H1 (cell line): ENCODE data around the gene ZNF346. TPM values are rescaled to one million over a fixed set of nuclear protein-coding genes. Genes with fewer than 3 reads are reported as not detected.

Source experiments
- CTCF ChIA-PET: fragments of 300-600 bp; sonication (Branson Sonifier 250); formaldehyde crosslinking; loops from one replicate; lab custom pipeline; 2021; ENCODE audit not compliant: partially characterized antibody; lab: Charles Lee
- POLR2A ChIA-PET: fragments of 300-600 bp; sonication (Branson Sonifier 250); formaldehyde crosslinking; loops from one replicate; lab custom pipeline; 2021; ENCODE audit warnings: inconsistent platforms; ENCODE audit not compliant: partially characterized antibody; lab: Charles Lee
- DNase-seq, 2 experiments: peaks; one replicate each; pipeline versions ENCODE4 v3.0.0 to v3.0.0-alpha.2; 2010 to 2022; ENCODE audit warnings: low spot score in 2 of 2, low read depth in 1 of 2, mixed read lengths in 1 of 2
- FAIRE-seq: peaks from 2 replicates; lab custom pipeline; 2011; peaks lifted over from hg19 to GRCh38; lab: Jason Lieb, UNC
- H2AFZ ChIP-seq: 2 replicates; pipeline ENCODE4 v1.8.1; 2012; ENCODE audit warnings: low read length, inconsistent platforms
- H2AK5ac ChIP-seq: 2 replicates; pipeline ENCODE4 v1.6.1; 2013; ENCODE audit warnings: low read depth, low read length
- H2BK120ac ChIP-seq: replicated peaks from 2 replicates; pipeline ENCODE3; 2013; ENCODE audit warnings: low read depth, low read length, inconsistent platforms
- H2BK12ac ChIP-seq: 2 replicates; pipeline ENCODE4 v1.6.1; 2013; ENCODE audit warnings: low read depth, low read length
- H2BK15ac ChIP-seq: 2 replicates; pipeline ENCODE4 v1.6.1; 2013; ENCODE audit warnings: low read length
- H2BK20ac ChIP-seq: 2 replicates; pipeline ENCODE4 v1.6.1; 2013; ENCODE audit warnings: low read length
- H2BK5ac ChIP-seq: 2 replicates; pipeline ENCODE4 v1.6.1; 2013; ENCODE audit warnings: low read depth, low read length
- H3K14ac ChIP-seq: 2 replicates; pipeline ENCODE4 v1.6.1; 2013; ENCODE audit warnings: inconsistent platforms; ENCODE audit not compliant: insufficient read length
- H3K18ac ChIP-seq: 2 replicates; pipeline ENCODE4 v1.6.1; 2013; ENCODE audit warnings: low read length; ENCODE audit errors: extremely low read depth
- H3K23ac ChIP-seq: 2 replicates; pipeline ENCODE4 v1.6.1; 2013; ENCODE audit warnings: inconsistent platforms; ENCODE audit not compliant: insufficient read length
- H3K23me2 ChIP-seq: 2 replicates; pipeline ENCODE4 v1.6.1; 2013; ENCODE audit warnings: low read depth, low read length
- H3K27ac ChIP-seq: 2 replicates; pipeline ENCODE4 v1.6.1; 2011; ENCODE audit warnings: low read depth, low read length, inconsistent platforms
- H3K27me3 ChIP-seq, 4 experiments: replicated peaks in 1 of 4; 1 replicate in 1 of 4; 2 replicates in 3 of 4; pipeline versions ENCODE4 v1.6.1 to v1.8.1; 2011 to 2013; ENCODE audit warnings: low read length in 3 of 4, mild to moderate bottlenecking in 3 of 4, inconsistent platforms in 2 of 4, mixed read lengths in 2 of 4, moderate library complexity in 1 of 4; ENCODE audit not compliant: control insufficient read depth in 3 of 4, insufficient read depth in 3 of 4; ENCODE audit errors: extremely low read depth in 1 of 4
- H3K36me3 ChIP-seq, 4 experiments: 2 replicates each; pipeline versions ENCODE4 v1.6.1 to v1.8.1; 2011 to 2013; ENCODE audit warnings: mild to moderate bottlenecking in 4 of 4, low read length in 3 of 4, moderate library complexity in 2 of 4, control low read depth in 1 of 4, inconsistent platforms in 1 of 4; ENCODE audit not compliant: insufficient read depth in 4 of 4, control insufficient read depth in 2 of 4
- H3K4ac ChIP-seq: replicated peaks from 2 replicates; pipeline ENCODE3; 2013; ENCODE audit warnings: low read length, low read depth, mixed read lengths, inconsistent platforms; ENCODE audit not compliant: insufficient read length
- H3K4me1 ChIP-seq, 4 experiments: replicated peaks in 1 of 4; 1 replicate in 1 of 4; 2 replicates in 3 of 4; pipeline versions ENCODE4 v1.6.1 to v1.8.1; 2011 to 2013; ENCODE audit warnings: low read length in 3 of 4, inconsistent platforms in 2 of 4, mixed read lengths in 1 of 4; ENCODE audit not compliant: insufficient read depth in 4 of 4, control insufficient read depth in 3 of 4
- H3K4me2 ChIP-seq, 2 experiments: 2 replicates each; pipeline versions ENCODE4 v1.6.1 to v1.8.1; 2011 to 2013; ENCODE audit warnings: low read depth in 2 of 2, low read length in 2 of 2, control low read depth in 1 of 2, inconsistent platforms in 1 of 2, mild to moderate bottlenecking in 1 of 2; ENCODE audit not compliant: insufficient read depth in 1 of 2
- H3K4me3 ChIP-seq, 4 experiments: fragments of 200-600, 300-600 bp in 1 of 4; sonication (generic), shearing (Covaris generic), sonication (Bioruptor Twin) in 1 of 4; 2 replicates each; pipeline versions ENCODE4 v1.5.1 to v1.8.1; 2011 to 2016; ENCODE audit warnings: low read length in 4 of 4, low read depth in 3 of 4, control low read depth in 2 of 4, inconsistent platforms in 2 of 4, mild to moderate bottlenecking in 2 of 4, mixed read lengths in 1 of 4, moderate library complexity in 1 of 4; ENCODE audit not compliant: insufficient read depth in 2 of 4; ENCODE audit errors: extremely low read depth in 1 of 4
- H3K56ac ChIP-seq: replicated peaks from 2 replicates; pipeline ENCODE3; 2013; ENCODE audit warnings: low read depth, mild to moderate bottlenecking, mixed read lengths, low read length, inconsistent platforms; ENCODE audit not compliant: insufficient read length
- H3K79me1 ChIP-seq: 2 replicates; pipeline ENCODE4 v1.6.1; 2013; ENCODE audit warnings: low read depth, low read length, control low read depth
- H3K79me2 ChIP-seq, 2 experiments: 2 replicates each; pipeline versions ENCODE4 v1.6.1 to v1.8.1; 2012 to 2013; ENCODE audit warnings: low read length in 2 of 2, mild to moderate bottlenecking in 2 of 2, inconsistent platforms in 1 of 2; ENCODE audit not compliant: insufficient read depth in 2 of 2, control insufficient read depth in 1 of 2
- H3K9ac ChIP-seq, 4 experiments: replicated peaks in 1 of 4; 1 replicate in 1 of 4; 2 replicates in 3 of 4; pipeline versions ENCODE4 v1.6.1 to v1.8.1; 2011 to 2013; ENCODE audit warnings: low read depth in 3 of 4, low read length in 3 of 4, control low read depth in 2 of 4, mild to moderate bottlenecking in 2 of 4, moderate library complexity in 2 of 4, inconsistent platforms in 1 of 4; ENCODE audit errors: extremely low read depth in 1 of 4
- H3K9me3 ChIP-seq, 2 experiments: 2 replicates each; pipeline versions ENCODE4 v1.6.1 to v1.8.1; 2012 to 2013; ENCODE audit warnings: mild to moderate bottlenecking in 2 of 2, moderate library complexity in 2 of 2, control low read depth in 1 of 2, inconsistent platforms in 1 of 2, low read depth in 1 of 2, low read length in 1 of 2, mixed read lengths in 1 of 2; ENCODE audit not compliant: insufficient read depth in 2 of 2
- H4K20me1 ChIP-seq, 2 experiments: replicated peaks in 1 of 2; 2 replicates each; pipeline versions ENCODE3 to v1.8.1; 2011 to 2013; ENCODE audit warnings: inconsistent platforms in 2 of 2, low read length in 2 of 2, mild to moderate bottlenecking in 1 of 2; ENCODE audit not compliant: insufficient read depth in 2 of 2, control insufficient read depth in 1 of 2
- H4K5ac ChIP-seq: 2 replicates; pipeline ENCODE4 v1.6.1; 2013; ENCODE audit warnings: low read length, low read depth, mixed read lengths, inconsistent platforms; ENCODE audit not compliant: insufficient read length
- H4K8ac ChIP-seq: 2 replicates; pipeline ENCODE4 v1.8.0; 2013; ENCODE audit warnings: mild to moderate bottlenecking, moderate library complexity, low read length, inconsistent platforms; ENCODE audit not compliant: insufficient read depth; ENCODE audit errors: extremely low read depth
- H4K91ac ChIP-seq: replicated peaks from 2 replicates; pipeline ENCODE3; 2013; ENCODE audit warnings: low read length, mixed read lengths, inconsistent platforms; ENCODE audit not compliant: insufficient read length
- WGBS, 2 experiments: shearing (Covaris generic) in 1 of 2; methylation state at CpG; one replicate each; pipeline versions ENCODE4 v1.1.6 to v1.1.7; 2013 to 2015; ENCODE audit warnings: low lambda C conversion rate in 2 of 2, mixed read lengths in 2 of 2, inconsistent platforms in 1 of 2, low coverage in 1 of 2, missing lambda C conversion rate in 1 of 2; ENCODE audit not compliant: insufficient replicate concordance in 2 of 2, insufficient coverage in 1 of 2, insufficient read length in 1 of 2; ENCODE audit errors: extremely low coverage in 1 of 2, missing lambda C conversion rate in 1 of 2; 5-methylcytosine and 5-hydroxymethylcytosine counted together
- polyA plus RNA-seq, 7 experiments: library from polyadenylated mRNA; depleted of rRNA in 3 of 7; stranded (reverse) in 5 of 7; unstranded in 2 of 7; fragments of >200 nt in 5 of 7; fragments of 200-250 nt in 2 of 7; gene quantifications; 1 replicate in 5 of 7; 2 replicates in 1 of 7; 4 replicates in 1 of 7; pipeline versions ENCODE4 v1.2.1 to v1.2.3, GENCODE V29; 2011 to 2013; ENCODE audit warnings: missing spikeins in 2 of 7, mixed read lengths in 2 of 7
- total RNA-seq: library from RNA; stranded (reverse); fragmentation: NEBNext Ultra II Directional; extraction: Animal tissue kit (Norgen Biotek cat#: 25700); gene quantifications from 2 replicates; pipeline ENCODE4 v1.2.1, GENCODE V29; 2021

ZNF346 gene
- total and polyA plus RNA-seq, 2 of the 8 experiments (the other 6 are each of a cell fraction or from before 2014, with no cell fraction given), result 19.9 to 20.8 TPM

DNA sequence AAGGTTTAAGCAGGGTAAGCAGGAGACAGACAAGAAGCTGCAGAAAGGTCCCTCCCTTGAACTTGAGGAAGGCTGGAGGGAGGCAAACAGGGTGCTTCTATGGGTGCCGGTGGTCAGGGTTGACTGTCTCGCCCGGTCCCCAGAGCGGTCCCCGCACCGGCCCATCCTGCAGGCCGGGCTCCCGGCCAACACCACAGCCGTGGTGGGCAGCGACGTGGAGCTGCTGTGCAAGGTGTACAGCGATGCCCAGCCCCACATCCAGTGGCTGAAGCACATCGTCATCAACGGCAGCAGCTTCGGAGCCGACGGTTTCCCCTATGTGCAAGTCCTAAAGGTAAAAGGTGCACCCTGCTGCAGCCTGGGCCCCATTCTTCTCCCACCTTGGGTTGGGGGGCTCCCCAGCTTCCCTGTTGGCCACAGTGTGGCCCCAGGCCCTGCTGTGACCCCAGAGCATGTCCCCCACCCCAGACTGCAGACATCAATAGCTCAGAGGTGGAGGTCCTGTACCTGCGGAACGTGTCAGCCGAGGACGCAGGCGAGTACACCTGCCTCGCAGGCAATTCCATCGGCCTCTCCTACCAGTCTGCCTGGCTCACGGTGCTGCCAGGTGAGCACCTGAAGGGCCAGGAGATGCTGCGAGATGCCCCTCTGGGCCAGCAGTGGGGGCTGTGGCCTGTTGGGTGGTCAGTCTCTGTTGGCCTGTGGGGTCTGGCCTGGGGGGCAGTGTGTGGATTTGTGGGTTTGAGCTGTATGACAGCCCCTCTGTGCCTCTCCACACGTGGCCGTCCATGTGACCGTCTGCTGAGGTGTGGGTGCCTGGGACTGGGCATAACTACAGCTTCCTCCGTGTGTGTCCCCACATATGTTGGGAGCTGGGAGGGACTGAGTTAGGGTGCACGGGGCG is 69.9 kb downstream of the ZNF346 start:
- no peak overlapping the region for H2BK20ac ChIP-seq
- H3K4me3 ChIP-seq, result no peak overlapping the region
- FAIRE-seq (no peak), DNase-seq (no peak)
- 93% methylated on average over 32 of the region's 32 CpGs; no CpG with 5 or more reads in 1 of the 2 experiments for WGBS, 2 experiments
- H4K91ac ChIP-seq, result no peak overlapping the region
- H2AFZ ChIP-seq, result no peak overlapping the region
- H3K4me2 ChIP-seq, result no peak overlapping the region
- H3K27ac ChIP-seq, result no peak overlapping the region
- no peak overlapping the region for H2BK15ac ChIP-seq
- no peak overlapping the region for H2AK5ac ChIP-seq
- ChIA-PET CTCF (interaction anchor here (1.0 to 11.9 kb wide), 8 partner anchors 9 to 469 kb away, joined by 3 to 161 read pairs (median 4); no protein-coding TSS in a partner anchor), POLR2A (interaction anchor here (1.3 kb wide), 1 partner anchor 53 kb away, joined by 4 read pairs; no protein-coding TSS in a partner anchor)
- H3K14ac ChIP-seq, result no peak overlapping the region
- H3K23ac ChIP-seq, result no peak overlapping the region
- H3K9ac ChIP-seq, result no peak overlapping the region
- no peaks in the 10 kb centered on the region; a peak in 1 of 7 replicates for H3K27me3 ChIP-seq
- no peak overlapping the region for H2BK120ac ChIP-seq
- peaks cover 5% of the 10 kb centered on the region for H3K23me2 ChIP-seq
- H4K20me1 ChIP-seq, result peaks cover 0 to 12% of the 10 kb centered on the region in 2 experiments
- no peak overlapping the region for H2BK12ac ChIP-seq
- no peak overlapping the region for H3K4ac ChIP-seq
- H3K4me1 ChIP-seq, result peaks cover 0 to 2% (median 0%) of the 10 kb centered on the region in 4 experiments; a peak in 2 of 7 replicates
- H4K8ac ChIP-seq, result no peak overlapping the region
- H3K79me1 ChIP-seq, result peaks cover 15% of the 10 kb centered on the region
- no peak overlapping the region for H3K18ac ChIP-seq
- H4K5ac ChIP-seq, result no peak overlapping the region
- H3K79me2 ChIP-seq, result peaks cover 0 to 8% of the 10 kb centered on the region in 2 experiments; a peak in 1 of 4 replicates
- H3K56ac ChIP-seq, result no peak overlapping the region
- no peak overlapping the region for H2BK5ac ChIP-seq
- H3K9me3 ChIP-seq, result no peaks in the 10 kb centered on the region
- H3K36me3 ChIP-seq, result peaks cover 16 to 31% (median 24%) of the 10 kb centered on the region in 4 experiments; a peak in 7 of 8 replicates
